ENCODE results near the gene CLEC2D.
"Not testable (repeated sequence)": the region's sequence is repeated elsewhere in the genome, so short reads cannot be mapped to it uniquely, and the experiment has no call there.

Gene CLEC2D

GRCh38 chr12:9700606-9700956, 31.1 kb downstream of the CLEC2D start:
- Histone ChIP-seq H3K27me3 (ENCODE audit: control insufficient read depth, low read length) (no peaks in the 10 kb centered on the region), H3K27ac (ENCODE audit: low read depth, low read length) (no peak overlapping the region), H3K4me1 (ENCODE audit: control insufficient read depth, low read length) (peaks cover 40% of the 10 kb centered on the region)

GRCh38 chr12:9701380-9702154, 32.1 kb downstream of the CLEC2D start:
- H3K4me1 ChIP-seq (ENCODE audit: control insufficient read depth, low read length), result peaks cover 50% of the 10 kb centered on the region
- H3K4me3 ChIP-seq (ENCODE audit: low read length), result no peak overlapping the region
- H3K27ac ChIP-seq (ENCODE audit: low read depth, low read length), result no peak overlapping the region
- peak overlapping the region; percentile 18; the same call in 1 of the 2 replicates for H3K4me2 ChIP-seq (ENCODE audit: low read length)
- no peak for TF ChIP-seq EZH2phosphoT487 (IDR thresholded peaks at IDR 0.05; ENCODE audit: borderline replicate concordance, low read length)
- no peak for TF ChIP-seq CTCF (IDR thresholded peaks at IDR 0.05; ENCODE audit: low read depth, low read length, poor library complexity, severe bottlenecking)
- peaks cover 5% of the 10 kb centered on the region for H3K36me3 ChIP-seq (ENCODE audit: control insufficient read depth, low read length)
- H3F3A ChIP-seq (ENCODE audit: control insufficient read depth, insufficient read depth), result peaks cover 60% of the 10 kb centered on the region
- H3K9me3 ChIP-seq (ENCODE audit: control insufficient read depth, insufficient read depth, low read length), result peaks cover 8% of the 10 kb centered on the region; the same call in 1 of the 2 replicates
- no peaks in the 10 kb centered on the region for H3K9me2 ChIP-seq (replicated peaks; ENCODE audit: control insufficient read depth, low read length)
- no peaks in the 10 kb centered on the region for H4K20me1 ChIP-seq (ENCODE audit: control insufficient read depth, insufficient read depth, low read depth, low read length)
- H3K27me3 ChIP-seq (ENCODE audit: control insufficient read depth, low read length), result no peaks in the 10 kb centered on the region
- H3K79me2 ChIP-seq (ENCODE audit: control insufficient read depth, low read length), result no peaks in the 10 kb centered on the region

More at GRCh38 chr12:9700606-9700956, 31.1 kb downstream of the CLEC2D start:
- Histone ChIP-seq H3K4me3 (ENCODE audit: low read length) (no peak overlapping the region), H4K20me1 (ENCODE audit: control insufficient read depth, insufficient read depth, low read depth, low read length) (no peaks in the 10 kb centered on the region), H3F3A (ENCODE audit: control insufficient read depth, insufficient read depth) (peaks cover 57% of the 10 kb centered on the region), H3K79me2 (ENCODE audit: control insufficient read depth, low read length) (no peaks in the 10 kb centered on the region), H3K9me3 (ENCODE audit: control insufficient read depth, insufficient read depth, low read length) (peaks cover 8% of the 10 kb centered on the region; the same call in 1 of the 2 replicates), H3K36me3 (ENCODE audit: control insufficient read depth, low read length) (peaks cover 12% of the 10 kb centered on the region), H3K4me2 (ENCODE audit: low read length) (no peak overlapping the region), H3K9me2 (replicated peaks; ENCODE audit: control insufficient read depth, low read length) (no peaks in the 10 kb centered on the region)
- no peak for TF ChIP-seq EZH2phosphoT487 (IDR thresholded peaks at IDR 0.05; ENCODE audit: borderline replicate concordance, low read length)
- TF ChIP-seq CTCF (IDR thresholded peaks at IDR 0.05; ENCODE audit: low read depth, low read length, poor library complexity, severe bottlenecking), result no peak

- Histone ChIP-seq H3K27ac (ENCODE audit: low read depth, low read length) (no peak overlapping the region), H3K9me2 (replicated peaks; ENCODE audit: control insufficient read depth, low read length) (no peaks in the 10 kb centered on the region), H4K20me1 (ENCODE audit: control insufficient read depth, insufficient read depth, low read depth, low read length) (no peaks in the 10 kb centered on the region), H3K4me2 (ENCODE audit: low read length) (peak overlapping the region; percentile 18; the same call in 1 of the 2 replicates), H3K36me3 (ENCODE audit: control insufficient read depth, low read length) (peaks cover 4% of the 10 kb centered on the region; the same call in 1 of the 2 replicates), H3K79me2 (ENCODE audit: control insufficient read depth, low read length) (no peaks in the 10 kb centered on the region), H3K27me3 (ENCODE audit: control insufficient read depth, low read length) (no peaks in the 10 kb centered on the region), H3K4me1 (ENCODE audit: control insufficient read depth, low read length) (peaks cover 57% of the 10 kb centered on the region), H3F3A (ENCODE audit: control insufficient read depth, insufficient read depth) (peaks cover 59% of the 10 kb centered on the region), H3K9me3 (ENCODE audit: control insufficient read depth, insufficient read depth, low read length) (peaks cover 8% of the 10 kb centered on the region; the same call in 1 of the 2 replicates), H3K4me3 (ENCODE audit: low read length) (no peak overlapping the region)
- TF ChIP-seq EZH2phosphoT487 (IDR thresholded peaks at IDR 0.05; ENCODE audit: borderline replicate concordance, low read length), result no peak
Measured at GRCh38 chr12:9702255-9702654, 32.7 kb downstream of the CLEC2D start.

GRCh38 chr12:9704561-9704960, 35.0 kb downstream of the CLEC2D start:
- H3K27ac ChIP-seq (ENCODE audit: low read depth, low read length); H3K4me2 ChIP-seq (ENCODE audit: low read length); H3K4me3 ChIP-seq (ENCODE audit: low read length); H3K9me3 ChIP-seq (ENCODE audit: control insufficient read depth, insufficient read depth, low read length); H3K79me2 ChIP-seq (ENCODE audit: control insufficient read depth, low read length); H3K27me3 ChIP-seq (ENCODE audit: control insufficient read depth, low read length); H4K20me1 ChIP-seq (ENCODE audit: control insufficient read depth, insufficient read depth, low read depth, low read length); H3K36me3 ChIP-seq (ENCODE audit: control insufficient read depth, low read length); H3K9me2 ChIP-seq (replicated peaks; ENCODE audit: control insufficient read depth, low read length): not testable (repeated sequence)
- Histone ChIP-seq H3F3A (ENCODE audit: control insufficient read depth, insufficient read depth) (peaks cover 43% of the 10 kb centered on the region), H3K4me1 (ENCODE audit: control insufficient read depth, low read length) (peaks cover 68% of the 10 kb centered on the region)

Measured in DOHH2 (cell line).